ENCODE measurements around the gene MT1E. TPM values are rescaled to one million over a fixed set of nuclear protein-coding genes. Genes with fewer than 3 reads are reported as not detected.

Gene MT1E
- total and polyA plus RNA-seq, 2 of the 13 experiments (the other 11 are each of a cell fraction or from before 2014, with no cell fraction given) = 110 to 1,072 TPM

DNA sequence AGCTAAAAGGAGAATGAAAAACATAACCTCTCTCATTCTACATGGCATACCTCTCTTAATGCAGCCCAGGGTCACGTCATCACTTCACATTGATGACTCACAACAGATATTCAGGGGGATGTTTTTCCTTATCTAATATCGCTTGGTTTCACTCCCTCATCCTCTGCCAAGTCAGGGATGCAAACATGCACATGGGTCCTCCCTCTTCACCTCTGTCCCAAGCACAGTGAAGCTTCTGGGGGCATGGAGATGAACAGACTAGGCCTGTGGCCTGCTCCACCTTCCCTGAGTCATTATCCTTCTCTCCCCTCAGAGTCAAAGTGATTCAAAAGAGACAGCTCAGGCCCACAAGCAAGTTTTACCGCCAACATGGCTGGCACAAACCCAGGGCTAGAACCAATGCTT lies 19.5 kb upstream of the MT1E start (continued):
- no peak for TF ChIP-seq NRL (CRISPR knock-in tag; IDR thresholded peaks at IDR 0.05; ENCODE audit: borderline replicate concordance)
- no peak for TF ChIP-seq GRHL1 (CRISPR knock-in tag; conservative IDR thresholded peaks at IDR 0.05)
- TF ChIP-seq DNMT3B (CRISPR knock-in tag; conservative IDR thresholded peaks at IDR 0.05) = 0 out of 2 replicates have a peak, but pooled peaks have one; percentile 17
- peak; percentile 41; the same call in 1 of the 2 replicates for TF ChIP-seq ATF7 (IDR thresholded peaks at IDR 0.05)
- no peak for TF ChIP-seq ATF7 (CRISPR knock-in tag; IDR thresholded peaks at IDR 0.05)
- TF ChIP-seq MTERF4 (CRISPR knock-in tag; IDR thresholded peaks at IDR 0.05) = peak; percentile 61; the same call in 1 of the 2 replicates
- TF ChIP-seq LBX2 (CRISPR knock-in tag; IDR thresholded peaks at IDR 0.05; ENCODE audit: borderline replicate concordance) = 0 out of 2 replicates have a peak, but pooled peaks have one; percentile 56
- peak; percentile 57; the same call in 1 of the 2 replicates for TF ChIP-seq ZNF737 (CRISPR knock-in tag; IDR thresholded peaks at IDR 0.05; ENCODE audit: borderline replicate concordance)
- 0 out of 2 replicates have a peak, but pooled peaks have one; percentile 15 for TF ChIP-seq REPIN1 (CRISPR knock-in tag; IDR thresholded peaks at IDR 0.05; ENCODE audit: borderline replicate concordance, low read depth)
- TF ChIP-seq FOSL2 (CRISPR knock-in tag; IDR thresholded peaks at IDR 0.05) = 0 out of 2 replicates have a peak, but pooled peaks have one; percentile 44

Measured in HepG2 (cell line).